SU-DHL-6 (cell line): ENCODE measurements around the gene AGPAT4.

Source experiments
- H2AFZ ChIP-seq: fragments of 200-600 bp; sonication (generic); 2 replicates; pipeline ENCODE4 v1.6.1; 2014; ENCODE audit warnings: low read depth, mild to moderate bottlenecking, moderate library complexity, mixed read lengths, antibody characterized with exemption, low read length; ENCODE audit not compliant: severe bottlenecking
- H3F3A ChIP-seq: fragments of 200-600 bp; shearing (Covaris generic); 2 replicates; pipeline ENCODE4 v1.6.0; 2016; ENCODE audit warnings: antibody characterized with exemption, mild to moderate bottlenecking; ENCODE audit not compliant: insufficient read depth
- H3K27ac ChIP-seq: fragments of 200-600 bp; sonication (generic); 2 replicates; pipeline ENCODE4 v1.5.1; 2016; ENCODE audit warnings: low read depth, mild to moderate bottlenecking, low read length, moderate library complexity, mixed read lengths
- H3K27me3 ChIP-seq: fragments of 200-600 bp; sonication (generic), shearing (Covaris generic); 2 replicates; pipeline ENCODE4 v1.6.0; 2014; ENCODE audit warnings: mild to moderate bottlenecking, low read length
- H3K36me3 ChIP-seq: fragments of 200-600 bp; sonication (generic); 2 replicates; pipeline ENCODE4 v1.6.1; 2014; ENCODE audit warnings: mild to moderate bottlenecking, low read length, mixed read lengths
- H3K4me2 ChIP-seq: fragments of 300-600, 200-600 bp; shearing (Covaris generic), sonication (generic); 2 replicates; pipeline ENCODE4 v1.6.0; 2014; ENCODE audit warnings: low read length, low read depth, mild to moderate bottlenecking; ENCODE audit not compliant: poor library complexity, severe bottlenecking
- H3K4me3 ChIP-seq: fragments of 200-600 bp; sonication (generic); 2 replicates; pipeline ENCODE4 v1.5.1; 2014; ENCODE audit warnings: antibody characterized with exemption, low read length, mild to moderate bottlenecking, mixed read lengths; ENCODE audit not compliant: insufficient read depth, poor library complexity, severe bottlenecking
- H3K79me2 ChIP-seq: fragments of 200-600 bp; sonication (generic); 2 replicates; pipeline ENCODE4 v1.6.1; 2014; ENCODE audit warnings: mild to moderate bottlenecking, low read length, moderate library complexity; ENCODE audit not compliant: insufficient read depth
- H3K9ac ChIP-seq: fragments of 200-600 bp; sonication (generic); 2 replicates; pipeline ENCODE4 v1.7.0; 2014; ENCODE audit warnings: mild to moderate bottlenecking, low read length
- H3K9me2 ChIP-seq: fragments of 200-600 bp; sonication (generic); replicated peaks from 2 replicates; pipeline ENCODE4 v1.6.1; 2014; ENCODE audit warnings: low read length; ENCODE audit not compliant: insufficient read depth
- H3K9me3 ChIP-seq: fragments of 200-600 bp; sonication (generic); 2 replicates; pipeline ENCODE4 v1.6.1; 2014; ENCODE audit warnings: low read length, mixed read lengths; ENCODE audit not compliant: insufficient read depth
- H4K20me1 ChIP-seq: fragments of 200-600 bp; sonication (generic); 2 replicates; pipeline ENCODE4 v1.6.1; 2014; ENCODE audit warnings: low read depth, mild to moderate bottlenecking, antibody characterized with exemption, low read length, moderate library complexity, mixed read lengths
- EZH2phosphoT487 ChIP-seq: fragments of 200-600 bp; sonication (generic), shearing (Covaris generic); conservative IDR thresholded peaks from 2 replicates; pipeline ENCODE4 v1.6.1; 2018; ENCODE audit warnings: mild to moderate bottlenecking, antibody characterized with exemption, low read length, moderate library complexity, mixed read lengths
- TF ChIP-seq, protein P1 (sequence below): fragments of 200-600 bp; sonication (generic); IDR thresholded peaks from one replicate; pipeline ENCODE4 v1.5.1; 2017; ENCODE audit warnings: antibody characterized with exemption, mild to moderate bottlenecking, low read length, moderate library complexity; ENCODE audit not compliant: insufficient read depth, poor library complexity, severe bottlenecking

The AGPAT4 gene

DNA sequence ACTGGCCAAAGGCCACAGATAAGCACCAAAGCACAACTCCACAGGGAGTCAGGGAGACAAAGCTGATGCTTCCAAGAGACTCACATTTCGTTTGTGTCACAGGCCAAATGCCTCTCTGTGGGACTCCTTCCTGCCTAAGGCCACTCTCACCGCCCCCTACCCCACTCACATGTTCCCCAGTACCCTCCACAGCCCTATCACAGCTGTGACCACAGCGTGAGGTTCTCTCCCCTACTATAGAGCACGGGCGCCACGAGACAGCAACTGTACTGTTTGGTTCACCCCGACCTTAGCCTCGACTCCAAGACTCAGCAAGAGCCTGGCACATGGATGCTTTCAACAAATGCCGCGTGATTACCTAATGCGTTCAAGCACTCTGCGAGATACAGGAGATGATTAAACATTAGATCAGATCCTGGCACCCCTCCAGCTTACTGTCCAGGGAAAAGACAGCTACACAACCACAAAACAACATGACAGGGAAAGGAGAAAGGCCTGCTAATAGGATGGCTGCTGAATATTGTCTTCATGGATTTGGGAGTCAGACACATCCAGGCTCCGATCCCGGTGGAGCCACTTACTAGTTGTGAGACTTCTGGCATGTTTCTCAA, 105.5 kb downstream of the AGPAT4 start:
- no peaks in the 10 kb centered on the region for H4K20me1 ChIP-seq
- H3K9me2 ChIP-seq = no peaks in the 10 kb centered on the region
- no peak overlapping the region for H3K4me3 ChIP-seq
- no peaks in the 10 kb centered on the region for H3K9me3 ChIP-seq
- H3F3A ChIP-seq = 0 out of 2 replicates have a peak, but pooled peaks cover 8% of the 10 kb centered on the region
- H3K4me2 ChIP-seq = no peak overlapping the region
- H3K27me3 ChIP-seq = no peaks in the 10 kb centered on the region
- TF ChIP-seq EZH2phosphoT487 = no peak
- TF ChIP-seq, protein P1, sequence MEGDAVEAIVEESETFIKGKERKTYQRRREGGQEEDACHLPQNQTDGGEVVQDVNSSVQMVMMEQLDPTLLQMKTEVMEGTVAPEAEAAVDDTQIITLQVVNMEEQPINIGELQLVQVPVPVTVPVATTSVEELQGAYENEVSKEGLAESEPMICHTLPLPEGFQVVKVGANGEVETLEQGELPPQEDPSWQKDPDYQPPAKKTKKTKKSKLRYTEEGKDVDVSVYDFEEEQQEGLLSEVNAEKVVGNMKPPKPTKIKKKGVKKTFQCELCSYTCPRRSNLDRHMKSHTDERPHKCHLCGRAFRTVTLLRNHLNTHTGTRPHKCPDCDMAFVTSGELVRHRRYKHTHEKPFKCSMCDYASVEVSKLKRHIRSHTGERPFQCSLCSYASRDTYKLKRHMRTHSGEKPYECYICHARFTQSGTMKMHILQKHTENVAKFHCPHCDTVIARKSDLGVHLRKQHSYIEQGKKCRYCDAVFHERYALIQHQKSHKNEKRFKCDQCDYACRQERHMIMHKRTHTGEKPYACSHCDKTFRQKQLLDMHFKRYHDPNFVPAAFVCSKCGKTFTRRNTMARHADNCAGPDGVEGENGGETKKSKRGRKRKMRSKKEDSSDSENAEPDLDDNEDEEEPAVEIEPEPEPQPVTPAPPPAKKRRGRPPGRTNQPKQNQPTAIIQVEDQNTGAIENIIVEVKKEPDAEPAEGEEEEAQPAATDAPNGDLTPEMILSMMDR = no peak
- no peak overlapping the region for H3K27ac ChIP-seq
- H3K79me2 ChIP-seq = no peaks in the 10 kb centered on the region
- no peak overlapping the region for H2AFZ ChIP-seq
- no peak overlapping the region for H3K9ac ChIP-seq
- H3K36me3 ChIP-seq = no peaks in the 10 kb centered on the region

DNA sequence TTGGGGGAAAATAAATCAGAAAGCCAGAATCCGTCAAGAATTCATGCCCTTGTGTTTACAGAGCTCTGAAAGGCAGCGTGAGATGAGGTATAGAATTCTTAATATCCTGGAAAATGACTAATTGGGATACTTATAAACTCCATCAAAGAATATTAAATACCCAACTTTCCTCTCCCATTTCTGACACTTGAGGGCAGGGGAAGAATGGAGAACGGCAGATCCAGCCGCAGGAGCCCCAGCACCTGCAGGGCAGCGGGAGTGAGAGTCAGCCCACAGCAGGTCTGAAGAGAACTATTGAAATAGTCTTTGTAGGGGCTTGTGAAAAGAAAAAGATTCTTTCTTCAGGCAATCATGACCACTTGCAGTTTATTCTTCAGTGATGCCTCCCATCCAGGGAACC, 107.2 kb downstream of the AGPAT4 start:
- Histone ChIP-seq H3K36me3 (no peaks in the 10 kb centered on the region), H2AFZ (no peak overlapping the region), H3K27me3 (no peaks in the 10 kb centered on the region), H4K20me1 (no peaks in the 10 kb centered on the region), H3K4me2 (no peak overlapping the region), H3K9me3 (no peaks in the 10 kb centered on the region), H3K27ac (no peak overlapping the region), H3K9me2 (no peaks in the 10 kb centered on the region), H3K4me3 (no peak overlapping the region), H3K79me2 (no peaks in the 10 kb centered on the region), H3F3A (0 out of 2 replicates have a peak, but pooled peaks cover 8% of the 10 kb centered on the region), H3K9ac (no peak overlapping the region)
- TF ChIP-seq EZH2phosphoT487 = no peak
- TF ChIP-seq, protein P1 = no peak

DNA sequence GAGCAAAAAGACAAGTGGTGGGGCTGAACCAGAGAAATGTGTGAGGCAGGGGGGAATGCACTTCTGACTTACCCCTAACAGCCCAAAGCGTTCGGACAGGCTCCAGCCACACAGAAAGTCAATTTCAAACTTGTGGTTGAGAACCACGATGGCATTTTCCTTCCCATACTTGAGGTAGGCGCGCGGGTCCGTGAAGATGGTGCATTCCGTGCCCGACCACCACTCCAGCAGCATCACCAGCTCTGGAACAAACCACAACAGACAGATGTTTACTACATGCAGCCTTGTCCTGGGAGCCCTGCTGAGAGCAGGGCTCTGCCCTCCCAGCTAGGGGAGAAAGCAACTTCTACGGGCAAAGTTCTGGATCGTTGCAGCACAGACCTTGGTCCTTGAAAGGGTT, 107.7 kb downstream of the AGPAT4 start:
- Histone ChIP-seq H3K27me3 (no peaks in the 10 kb centered on the region), H3K36me3 (no peaks in the 10 kb centered on the region), H2AFZ (no peak overlapping the region), H3F3A (0 out of 2 replicates have a peak, but pooled peaks cover 8% of the 10 kb centered on the region), H3K27ac (no peak overlapping the region), H3K4me2 (no peak overlapping the region), H3K9me2 (no peaks in the 10 kb centered on the region), H4K20me1 (no peaks in the 10 kb centered on the region), H3K9me3 (no peaks in the 10 kb centered on the region), H3K79me2 (no peaks in the 10 kb centered on the region), H3K9ac (no peak overlapping the region), H3K4me3 (no peak overlapping the region)
- TF ChIP-seq EZH2phosphoT487 = no peak
- TF ChIP-seq, protein P1 = no peak
